NCI-H187 treated with DMSO at 0.1 percent for 48 hours (cell line): ENCODE results near the gene SSTR4.
"Not testable (repeated sequence)": the region's sequence is repeated elsewhere in the genome, so short reads cannot be mapped to it uniquely, and the experiment has no call there.

Experiments used
- DNase-seq: peaks from one replicate; lab custom pipeline; 2025; lab: John Stamatoyannopoulos, UW

SSTR4 gene

DNA sequence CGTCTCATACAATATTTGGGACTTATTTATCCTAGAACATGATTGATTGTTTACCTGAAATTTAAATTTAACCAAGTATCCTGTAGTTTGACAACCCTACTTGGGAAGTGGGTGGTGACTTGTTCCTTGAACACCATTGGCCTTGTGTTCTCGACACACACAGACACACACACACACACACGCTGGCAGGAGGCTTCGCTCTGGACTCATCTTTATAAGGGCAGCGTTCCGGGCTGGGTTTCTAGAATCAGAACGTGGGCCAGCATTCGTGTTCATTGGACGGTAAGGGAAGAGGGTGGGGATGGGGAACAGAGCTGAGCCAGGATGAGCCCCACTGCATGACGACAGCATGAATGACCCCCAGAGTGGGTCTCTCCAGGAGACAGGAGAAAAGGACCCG is 16.2 kb upstream of the SSTR4 start:
- no peak for DNase-seq

DNA sequence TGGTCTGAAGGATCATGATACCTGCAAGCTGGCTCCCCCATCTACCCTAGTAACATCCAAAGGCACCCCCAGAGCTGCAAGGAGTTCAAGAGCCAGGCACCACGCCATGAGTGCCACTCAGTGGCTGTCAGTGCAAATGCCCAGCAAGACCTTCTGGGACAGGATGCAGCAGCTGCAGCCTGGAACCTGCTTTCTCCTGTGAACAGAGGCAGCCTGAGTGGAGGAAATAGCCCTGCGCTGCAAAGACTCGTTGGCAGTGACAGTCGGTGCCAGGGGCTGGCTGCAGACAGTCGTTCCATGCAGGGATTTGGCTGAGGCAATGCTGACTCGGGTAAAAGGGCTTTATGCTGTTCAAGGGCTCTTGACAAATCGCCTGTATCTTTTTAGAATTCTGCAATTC is 15.7 kb upstream of the SSTR4 start:
- DNase-seq: no peak

DNA sequence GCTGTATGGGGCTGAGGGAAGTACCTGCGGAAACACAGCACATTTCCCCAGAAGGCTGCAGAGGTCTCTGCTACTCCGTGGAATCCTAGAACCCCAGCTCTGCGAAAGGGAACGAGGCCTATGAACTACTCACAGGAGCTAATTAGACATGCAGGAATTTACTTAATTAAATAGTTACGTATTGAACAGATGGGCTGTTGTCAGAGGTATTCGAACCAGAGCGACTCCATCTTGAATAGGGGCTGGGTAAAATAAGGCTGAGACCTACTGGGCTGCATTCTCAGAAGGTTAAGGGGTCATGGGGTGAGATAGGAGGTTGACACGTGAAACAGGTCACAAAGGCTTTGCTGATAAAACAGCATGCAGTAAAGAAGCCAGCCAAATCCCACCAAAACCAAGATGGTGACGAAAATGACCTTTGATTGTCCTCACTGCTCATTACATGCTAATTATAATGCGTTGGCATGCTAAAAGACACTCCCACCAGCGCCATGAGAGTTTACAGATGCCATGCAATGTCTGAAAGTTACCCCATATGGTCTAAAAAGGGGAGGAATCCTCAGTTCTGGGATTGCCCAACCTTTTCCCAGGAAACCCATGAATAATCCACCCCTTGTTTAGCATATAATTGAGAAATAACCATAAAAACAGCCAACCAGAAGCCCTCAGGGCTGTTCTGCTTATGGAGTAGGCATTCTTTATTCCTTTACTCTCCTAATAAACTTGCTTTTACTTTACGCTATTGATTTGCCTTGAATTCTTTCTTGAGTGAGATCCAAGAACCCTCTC is 14.7 kb upstream of the SSTR4 start:
- DNase-seq: no peak

DNA sequence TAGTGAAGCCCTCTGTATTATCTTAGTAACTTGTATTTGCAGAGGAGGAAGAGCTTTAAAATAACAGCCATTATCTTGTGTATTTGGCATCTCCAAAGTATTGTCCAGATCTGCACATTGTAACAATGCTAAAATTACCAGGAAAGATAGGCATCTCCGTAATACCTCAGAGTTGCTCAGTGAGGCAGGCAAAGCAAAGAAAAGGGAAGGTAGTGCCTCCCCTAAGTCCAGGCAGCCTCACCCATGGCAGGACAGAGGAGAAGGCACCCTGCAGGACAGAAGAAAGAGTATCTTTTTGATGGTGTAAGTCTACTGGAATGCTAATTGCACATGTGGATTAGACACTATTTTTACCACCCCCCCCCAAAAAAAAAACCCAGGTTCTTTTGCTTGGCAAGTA is 13.6 kb upstream of the SSTR4 start:
- DNase-seq: no peak

DNA sequence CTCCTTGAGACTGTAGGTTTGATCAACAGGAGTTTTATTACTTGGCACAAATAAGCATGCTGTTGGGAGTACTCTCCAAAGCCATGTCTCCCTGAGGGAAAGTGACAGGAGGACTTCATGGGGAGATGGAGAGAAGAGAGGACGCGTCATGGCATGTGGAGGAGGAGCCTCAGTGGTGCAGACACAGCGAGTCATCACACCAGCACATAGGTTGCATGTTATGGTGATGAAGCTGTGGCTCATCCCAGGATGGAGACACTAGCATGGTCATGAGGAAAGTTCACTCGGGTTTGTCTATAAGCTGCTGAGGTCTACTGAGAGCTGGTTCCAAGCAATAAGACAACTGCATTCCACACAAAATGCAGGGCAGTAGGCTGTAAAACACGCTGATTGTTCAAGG is 13.2 kb upstream of the SSTR4 start:
- no peak for DNase-seq

DNA sequence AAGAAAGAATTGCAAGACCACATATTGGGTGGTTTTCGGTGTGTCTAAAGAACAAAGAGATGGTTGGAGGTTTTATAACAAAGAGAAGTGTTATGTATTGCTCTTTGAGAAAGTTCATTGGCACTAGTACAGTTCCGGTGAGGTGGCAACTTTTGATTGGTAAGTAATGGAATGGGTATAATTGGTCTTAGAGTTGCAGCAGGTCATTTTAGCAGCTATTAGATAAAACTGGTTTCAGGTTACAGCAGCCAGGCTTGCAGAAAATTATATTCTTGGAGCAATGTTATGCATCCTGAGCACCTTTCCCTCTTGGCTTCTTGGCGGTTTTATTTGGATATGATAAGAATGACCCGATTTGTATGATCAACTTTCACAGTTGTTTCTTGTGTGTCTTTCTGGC is 12.3 kb upstream of the SSTR4 start:
- no peak for DNase-seq

DNA sequence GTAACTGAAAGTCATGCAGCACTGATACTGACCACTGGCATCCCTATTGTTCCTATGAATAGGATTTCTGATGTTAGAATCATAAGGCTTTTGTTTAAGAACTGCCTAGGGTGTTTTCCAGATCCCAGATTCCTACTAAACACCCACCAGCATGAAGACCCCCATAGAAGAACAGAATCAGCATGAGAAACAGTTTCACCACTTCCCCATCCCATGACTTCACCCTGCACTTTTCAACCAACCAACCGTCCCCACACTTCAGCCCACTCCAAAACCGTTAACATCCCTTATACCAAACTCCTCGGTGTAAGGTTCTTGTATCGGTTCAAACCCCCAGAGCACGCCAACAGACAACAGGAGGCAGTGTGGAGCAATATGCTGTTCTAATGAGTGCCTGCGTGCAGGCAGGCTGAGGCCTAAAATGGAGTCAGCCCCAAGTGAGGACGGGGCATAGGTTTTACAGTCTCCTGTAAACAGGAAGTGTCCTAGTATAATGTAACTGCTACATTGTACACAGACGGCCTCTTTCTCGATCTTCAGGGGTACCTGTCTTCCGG is 11.4 kb upstream of the SSTR4 start:
- DNase-seq: no peak

DNA sequence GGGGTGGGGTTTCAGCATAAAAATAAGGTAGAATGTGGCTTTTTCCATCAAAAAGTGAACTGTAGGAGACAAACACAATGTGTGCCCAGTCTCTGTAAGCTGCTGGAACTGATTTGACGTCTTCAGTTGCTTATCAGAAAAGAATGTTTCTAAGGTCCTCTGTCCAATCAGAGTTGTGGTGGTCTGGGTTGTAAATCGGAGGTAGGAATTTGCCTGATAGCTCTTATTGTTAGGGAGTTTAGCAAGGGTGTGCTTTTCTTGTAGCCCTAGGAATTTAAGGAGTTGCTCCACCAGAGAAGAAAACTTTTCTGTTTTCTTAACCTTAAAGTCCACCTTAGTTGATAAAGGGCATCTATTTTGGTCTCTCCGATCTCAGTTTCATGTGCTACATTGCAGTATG is 10.4 kb upstream of the SSTR4 start:
- DNase-seq: no peak

DNA sequence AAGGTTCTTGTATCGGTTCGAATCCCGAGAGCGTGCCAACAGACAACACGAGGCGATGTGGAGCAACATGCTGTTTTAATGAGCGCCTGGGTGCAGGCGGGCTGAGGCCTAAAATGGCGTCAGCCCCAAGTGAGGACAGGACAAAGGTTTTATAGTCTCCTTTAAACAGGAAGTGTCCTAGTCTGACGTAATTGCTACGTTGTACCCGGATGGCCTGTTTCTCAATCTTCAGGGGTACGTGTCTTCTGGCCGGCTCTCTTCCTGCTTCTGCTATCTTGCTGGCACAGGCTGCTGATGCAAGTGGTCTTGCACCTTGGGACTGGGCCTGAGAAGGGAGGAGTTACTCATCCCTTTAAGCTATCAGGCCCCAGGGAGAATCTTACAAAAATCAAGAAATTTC is 9.6 kb upstream of the SSTR4 start:
- not testable (repeated sequence) for DNase-seq

DNA sequence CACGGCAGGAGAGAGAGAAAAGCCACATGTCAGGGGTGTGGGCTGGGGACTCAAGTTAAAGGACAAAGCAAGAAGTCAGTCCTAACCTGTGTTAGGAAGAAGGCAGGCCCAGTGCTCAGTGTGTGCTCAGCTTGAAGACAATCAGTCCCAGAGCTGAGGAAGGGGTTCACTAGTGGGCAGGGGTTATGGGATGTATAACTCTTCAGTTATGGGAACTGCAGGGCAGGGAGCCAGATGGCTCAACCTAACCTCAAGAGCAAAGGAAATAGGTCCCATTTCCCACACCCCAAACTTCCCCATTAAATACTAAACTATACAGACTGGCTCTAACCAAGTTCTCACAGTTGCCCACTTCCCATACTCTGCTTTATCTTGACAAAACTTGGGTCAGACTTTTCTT is 7.4 kb upstream of the SSTR4 start:
- DNase-seq: no peak

DNA sequence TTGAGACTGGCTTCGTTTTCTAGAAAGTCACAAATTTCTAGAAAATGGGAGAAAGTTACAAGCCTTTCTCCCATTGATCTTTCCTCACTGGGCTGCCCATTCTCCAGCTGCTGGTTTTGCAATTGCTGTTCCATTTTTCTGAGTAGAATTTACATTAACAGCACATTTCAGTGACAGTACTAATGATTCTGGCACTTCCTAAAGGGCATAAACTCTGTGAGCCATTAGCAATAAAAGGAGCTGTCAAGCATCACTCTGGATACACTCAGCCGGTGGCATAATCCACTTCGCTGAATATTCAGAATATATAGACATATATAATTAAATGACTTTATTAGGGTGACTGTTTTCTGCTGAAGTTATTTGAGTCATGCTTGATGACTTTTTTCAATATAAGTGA is 6.7 kb upstream of the SSTR4 start:
- no peak for DNase-seq

DNA sequence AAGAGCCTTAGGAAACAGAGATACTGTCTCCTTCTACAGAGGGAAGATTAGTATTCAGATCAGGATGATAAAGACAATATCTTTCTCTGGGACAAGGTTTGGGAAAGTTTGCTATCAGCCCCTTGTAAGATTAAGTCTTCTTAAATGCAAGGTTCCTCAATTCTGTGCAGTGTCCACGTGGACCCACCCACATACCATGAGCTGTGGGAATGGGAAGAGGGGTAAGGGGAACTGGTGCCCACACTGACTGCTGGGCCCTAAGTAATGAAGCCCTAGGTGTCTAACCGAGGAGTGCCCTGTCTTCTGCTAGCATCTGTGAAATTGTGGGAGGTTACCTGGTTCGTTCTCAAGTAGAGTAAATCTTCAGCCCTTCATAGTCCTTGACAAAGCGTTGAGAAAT is 5.8 kb upstream of the SSTR4 start:
- no peak for DNase-seq

DNA sequence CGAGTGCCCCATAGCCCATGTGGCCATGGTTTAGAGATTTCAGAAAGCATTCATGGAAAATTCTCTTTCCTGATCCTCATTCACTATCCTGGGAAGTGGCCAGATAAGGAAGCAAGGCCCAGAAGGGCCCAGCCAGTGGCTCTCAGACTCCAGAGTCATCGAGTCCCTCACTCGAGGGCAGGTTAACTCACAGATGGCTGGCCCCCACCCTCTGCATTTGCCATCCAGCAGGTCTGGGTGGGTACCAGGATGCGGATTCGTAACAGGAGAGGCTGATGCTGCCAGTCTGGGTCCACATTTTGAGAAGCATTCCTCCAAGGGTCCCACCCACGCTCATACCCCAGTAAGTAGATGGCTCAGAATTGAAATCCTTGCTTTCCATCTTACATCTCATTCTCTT is 3.8 kb upstream of the SSTR4 start:
- no peak for DNase-seq

DNA sequence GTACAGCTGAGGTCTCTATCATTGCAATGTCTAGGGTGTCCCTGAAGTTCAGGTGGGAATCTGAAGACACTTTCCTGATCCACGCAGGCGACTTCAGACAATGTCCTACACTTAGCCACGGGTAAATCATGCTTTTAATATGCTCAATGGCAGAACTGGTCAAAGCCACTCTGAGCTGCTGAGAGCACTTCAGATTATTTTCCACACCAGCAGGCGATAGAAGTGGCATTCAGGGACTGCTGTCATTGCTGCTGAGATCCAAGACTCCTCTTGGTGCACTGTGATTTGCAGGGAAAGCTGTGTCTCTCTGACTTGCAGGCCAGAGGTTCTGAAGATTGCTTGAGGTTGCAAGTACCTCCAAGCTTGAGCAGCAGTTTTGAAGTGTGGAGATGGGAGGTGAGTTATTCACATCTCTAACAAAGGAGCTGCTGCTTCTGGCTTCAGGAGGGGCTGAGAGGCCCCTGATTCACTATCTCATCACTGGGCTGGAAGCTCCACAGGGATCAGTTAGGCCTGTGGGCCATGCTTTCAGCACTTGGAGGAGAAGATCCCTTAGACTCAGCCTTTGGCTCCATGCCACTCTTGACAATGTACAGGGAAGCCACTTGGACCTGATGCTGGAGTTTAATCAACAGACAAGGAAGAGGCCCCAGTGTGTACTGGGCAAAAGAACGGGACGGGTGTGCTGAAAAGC is 2.9 kb upstream of the SSTR4 start:
- DNase-seq: no peak

DNA sequence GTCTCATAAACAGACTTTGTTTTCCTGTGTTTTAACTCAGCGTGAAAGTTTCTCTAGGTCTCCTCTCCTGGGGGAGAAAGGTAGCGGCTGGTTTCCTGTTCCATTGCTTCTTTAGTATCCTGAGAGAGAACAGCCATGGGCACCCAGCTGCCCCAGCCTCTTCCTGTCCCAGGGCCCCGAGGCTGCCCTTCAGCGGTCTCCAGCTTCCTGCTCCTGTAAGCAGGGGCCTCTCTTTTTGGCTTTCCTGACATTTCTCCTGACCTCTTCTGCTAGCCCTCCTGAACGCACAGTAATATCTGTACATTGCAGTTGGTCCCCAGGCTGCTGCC is 2.4 kb upstream of the SSTR4 start:
- no peak for DNase-seq

DNA sequence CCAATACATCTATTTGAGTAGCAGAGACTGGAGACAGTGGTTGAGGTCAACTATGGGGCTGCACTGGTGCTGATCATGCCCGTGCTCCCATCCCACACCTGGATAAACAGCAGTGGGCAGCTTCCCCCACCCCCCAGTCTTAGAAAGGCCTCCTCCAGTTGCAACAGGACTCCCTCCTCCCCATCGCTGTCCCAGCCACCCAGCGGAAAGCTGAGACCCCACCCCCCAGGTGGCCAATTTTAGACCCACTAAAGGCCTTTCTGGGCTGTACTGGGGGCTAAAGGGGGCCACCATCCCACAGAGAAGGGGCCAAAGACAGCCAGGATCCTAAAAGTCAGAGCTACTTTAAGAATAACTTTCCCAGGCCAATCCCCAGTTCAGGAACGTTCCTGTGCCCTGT is 1.2 kb upstream of the SSTR4 start:
- no peak for DNase-seq

DNA sequence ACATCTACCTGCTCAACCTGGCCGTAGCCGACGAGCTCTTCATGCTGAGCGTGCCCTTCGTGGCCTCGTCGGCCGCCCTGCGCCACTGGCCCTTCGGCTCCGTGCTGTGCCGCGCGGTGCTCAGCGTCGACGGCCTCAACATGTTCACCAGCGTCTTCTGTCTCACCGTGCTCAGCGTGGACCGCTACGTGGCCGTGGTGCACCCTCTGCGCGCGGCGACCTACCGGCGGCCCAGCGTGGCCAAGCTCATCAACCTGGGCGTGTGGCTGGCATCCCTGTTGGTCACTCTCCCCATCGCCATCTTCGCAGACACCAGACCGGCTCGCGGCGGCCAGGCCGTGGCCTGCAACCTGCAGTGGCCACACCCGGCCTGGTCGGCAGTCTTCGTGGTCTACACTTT is 619 bp downstream of the SSTR4 start:
- DNase-seq: no peak

DNA sequence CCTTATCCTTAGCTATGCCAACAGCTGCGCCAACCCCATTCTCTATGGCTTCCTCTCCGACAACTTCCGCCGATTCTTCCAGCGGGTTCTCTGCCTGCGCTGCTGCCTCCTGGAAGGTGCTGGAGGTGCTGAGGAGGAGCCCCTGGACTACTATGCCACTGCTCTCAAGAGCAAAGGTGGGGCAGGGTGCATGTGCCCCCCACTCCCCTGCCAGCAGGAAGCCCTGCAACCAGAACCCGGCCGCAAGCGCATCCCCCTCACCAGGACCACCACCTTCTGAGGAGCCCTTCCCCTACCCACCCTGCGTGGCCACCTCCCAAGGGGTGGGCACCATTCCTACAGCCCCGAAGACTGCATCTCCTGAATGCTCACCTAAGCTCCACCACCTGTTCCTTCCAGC is 1.3 kb downstream of the SSTR4 start:
- no peak for DNase-seq

DNA sequence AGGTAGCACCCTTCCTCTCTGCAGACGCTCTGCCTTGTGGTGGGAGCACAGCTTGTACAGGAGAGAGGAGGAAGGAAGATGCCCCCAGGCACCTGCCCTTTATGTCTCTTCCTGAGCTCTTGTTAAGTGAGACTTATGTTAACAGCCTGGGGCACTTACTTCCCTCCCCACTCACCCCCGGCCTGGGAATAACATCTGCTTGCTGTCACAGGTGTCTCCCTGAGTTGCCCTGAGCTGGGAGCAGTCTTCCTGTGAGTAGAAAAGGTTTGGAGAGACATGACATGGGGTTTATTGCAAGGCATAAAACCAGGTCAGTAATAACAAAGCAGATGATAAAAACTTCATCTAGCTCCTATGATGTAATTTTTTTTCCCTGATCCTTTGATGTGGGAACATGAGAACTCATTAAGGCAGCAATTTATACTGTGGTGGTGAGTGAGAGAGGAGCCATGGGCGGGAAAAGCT is 1.9 kb downstream of the SSTR4 start:
- DNase-seq: no peak

DNA sequence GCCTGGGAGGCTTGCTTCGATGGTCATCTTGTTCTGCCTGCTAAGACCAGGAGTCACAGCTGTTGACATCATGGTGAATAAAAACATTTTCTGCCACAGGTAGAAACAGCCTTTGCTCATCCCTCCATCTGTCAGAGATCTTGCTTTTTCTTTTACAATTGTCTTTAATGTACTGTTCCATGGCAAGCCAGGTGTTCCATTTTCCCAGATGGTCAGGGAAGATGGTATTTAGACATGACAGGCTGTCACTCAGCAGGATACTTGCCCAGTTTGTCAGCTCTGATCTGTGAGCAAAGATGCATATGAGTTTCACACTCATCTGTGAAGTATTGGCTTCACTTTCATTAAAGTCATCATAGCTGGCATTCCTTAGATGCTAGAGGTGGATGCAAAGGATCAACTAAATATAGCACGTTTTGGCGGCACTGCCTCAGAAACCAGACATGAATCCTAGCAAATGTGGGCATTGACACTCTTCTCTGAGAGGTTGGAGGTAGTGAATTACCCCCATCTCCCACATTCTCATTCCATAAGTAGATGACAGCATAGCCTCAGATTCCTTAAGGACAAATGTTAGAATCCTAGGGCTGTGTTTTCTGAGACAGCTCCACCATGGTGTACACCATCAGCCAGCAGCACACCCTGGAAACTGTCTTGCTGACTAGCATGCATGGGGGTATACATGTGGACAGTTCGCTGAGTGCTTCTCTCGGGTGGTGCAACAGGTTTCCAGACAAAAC is 4.2 kb downstream of the SSTR4 start:
- no peak for DNase-seq

DNA sequence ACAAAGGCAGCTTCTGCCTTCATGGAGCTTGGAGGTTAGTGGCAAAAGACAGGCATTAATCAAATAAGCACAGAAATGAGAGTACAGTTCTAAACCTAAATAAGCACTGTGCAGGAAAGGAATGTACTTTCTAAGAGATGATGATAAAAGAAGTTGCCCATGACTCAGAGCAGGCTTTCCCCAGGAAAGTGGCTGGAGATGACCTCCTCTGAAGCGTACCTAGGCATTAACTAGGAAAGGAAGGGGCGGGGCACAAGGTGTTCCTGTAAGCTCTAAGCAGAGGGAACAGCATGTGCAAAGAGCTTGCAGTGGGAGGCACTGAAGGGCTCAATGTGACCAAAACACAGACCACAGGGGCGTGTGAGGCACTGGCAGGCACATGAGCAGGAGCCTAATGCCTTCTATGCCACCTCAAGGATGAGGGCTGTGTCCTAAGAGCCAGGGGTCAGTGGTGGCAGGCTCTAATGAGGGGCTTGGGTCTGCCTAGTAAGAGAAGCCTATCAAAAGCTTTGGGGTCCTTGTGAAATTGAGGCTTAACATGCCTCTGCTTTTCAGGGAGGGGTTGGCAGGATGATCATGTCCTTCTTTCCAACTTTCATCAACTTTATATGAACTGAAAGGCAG is 4.9 kb downstream of the SSTR4 start:
- DNase-seq: no peak

DNA sequence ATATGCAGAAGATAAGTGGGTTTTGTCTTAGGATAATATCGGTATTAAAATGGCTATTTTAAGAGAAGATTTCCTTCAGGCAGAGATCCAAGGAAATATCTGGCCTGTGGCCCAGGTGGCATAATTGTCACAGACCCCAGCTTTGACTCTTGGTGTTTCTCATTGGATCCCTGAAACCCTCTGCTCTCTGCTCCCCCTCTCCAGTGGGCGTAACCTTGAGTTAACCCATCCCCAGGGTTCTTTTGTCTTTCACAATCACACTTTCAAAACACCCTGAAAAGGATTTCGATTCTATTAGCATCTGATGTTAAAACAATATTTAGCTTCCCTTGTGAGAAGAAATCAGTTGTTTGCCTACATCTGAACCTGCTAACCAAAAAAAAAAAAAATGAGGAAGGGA is 7.2 kb downstream of the SSTR4 start:
- DNase-seq: no peak

DNA sequence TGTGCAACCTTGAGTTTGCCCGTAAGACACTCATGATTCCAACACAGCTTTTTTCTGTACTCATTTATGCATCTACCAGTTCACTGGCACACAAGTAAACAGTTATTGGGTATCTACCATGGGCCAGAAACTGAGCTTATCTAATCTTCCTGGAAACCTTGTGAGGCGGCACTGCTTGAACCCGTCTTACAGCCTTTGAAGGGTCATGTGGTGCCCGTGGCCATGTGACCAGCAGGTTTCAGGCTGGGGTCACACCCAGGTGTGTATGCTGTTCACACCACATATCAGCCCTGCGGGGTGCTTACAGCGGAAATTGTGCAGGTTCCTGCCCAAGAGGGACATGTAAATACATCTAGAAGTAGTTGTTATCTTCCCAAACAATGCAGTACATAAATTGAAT is 8.3 kb downstream of the SSTR4 start:
- no peak for DNase-seq
